ENCODE results near the gene WASHC4. TPM values are rescaled to one million over a fixed set of nuclear protein-coding genes. Genes with fewer than 3 reads are reported as not detected.

WASHC4 gene
- total RNA-seq, 1 experiment from 2014 or later: 25.5 TPM

GRCh38 chr12:105175397-105175990, 68.0 kb downstream of the WASHC4 start:
- no peaks in the 10 kb centered on the region for H3K9me2 ChIP-seq (ENCODE audit: insufficient read depth)
- H3K36me3 ChIP-seq (ENCODE audit: control insufficient read depth in 1 of 2, insufficient read depth in 2 of 2, low read length in 2 of 2): no peaks in the 10 kb centered on the region; a peak in 1 of 4 replicates
- no peak for ATAC-seq
- no peak overlapping the region for H2AFZ ChIP-seq (ENCODE audit: low read depth, low read length, poor library complexity, severe bottlenecking)
- no peaks in the 10 kb centered on the region for H3K27me3 ChIP-seq (ENCODE audit: insufficient read depth, low read length)
- no peak for DNase-seq (ENCODE audit: low read depth, low spot score)
- H3K4me1 ChIP-seq (ENCODE audit: control insufficient read depth in 1 of 2, insufficient read depth in 2 of 2, low read length in 2 of 2): no peaks in the 10 kb centered on the region
- BruUV-seq (replicated peaks): no TSS peak
- no peaks in the 10 kb centered on the region for H3K9me3 ChIP-seq (ENCODE audit: control insufficient read depth in 1 of 2, insufficient read depth in 1 of 2, low read depth in 1 of 2, low read length in 2 of 2)
- TF ChIP-seq TCF7L2 (IDR thresholded peaks at IDR 0.05; ENCODE audit: borderline replicate concordance, extremely low read depth, insufficient read depth, insufficient read length) (no peak), YY1 (IDR thresholded peaks at IDR 0.05; ENCODE audit: extremely low read depth, insufficient replicate concordance, low read depth, low read length) (no peak), FOSL1 (IDR thresholded peaks at IDR 0.05; ENCODE audit: low read depth) (no peak), EZH2phosphoT487 (IDR thresholded peaks at IDR 0.05; ENCODE audit: borderline replicate concordance) (no peak), CTCF (IDR thresholded peaks at IDR 0.05 in 2 of 3, conservative IDR thresholded peaks at IDR 0.05 in 1 of 3; ENCODE audit: borderline replicate concordance in 1 of 3, insufficient read depth in 1 of 3, low read depth in 2 of 3, low read length in 2 of 3) (no peak), CBX3 (IDR thresholded peaks at IDR 0.05; ENCODE audit: low read depth) (no peak), ELF1 (IDR thresholded peaks at IDR 0.05; ENCODE audit: borderline replicate concordance, low read depth) (no peak), POLR2AphosphoS5 (IDR thresholded peaks at IDR 0.05; ENCODE audit: low read depth, low read length) (no peak), RAD21 (IDR thresholded peaks at IDR 0.05; ENCODE audit: low read depth) (no peak), POLR2A (IDR thresholded peaks at IDR 0.05; ENCODE audit: borderline replicate concordance, extremely low read depth, insufficient read depth, insufficient read length) (no peak), SP1 (IDR thresholded peaks at IDR 0.05; ENCODE audit: low read depth) (no peak), MAX (IDR thresholded peaks at IDR 0.05) (no peak), EZH2 (IDR thresholded peaks at IDR 0.05) (no peak), ZFX (IDR thresholded peaks at IDR 0.05) (no peak)
- TF ChIP-seq, protein P1, sequence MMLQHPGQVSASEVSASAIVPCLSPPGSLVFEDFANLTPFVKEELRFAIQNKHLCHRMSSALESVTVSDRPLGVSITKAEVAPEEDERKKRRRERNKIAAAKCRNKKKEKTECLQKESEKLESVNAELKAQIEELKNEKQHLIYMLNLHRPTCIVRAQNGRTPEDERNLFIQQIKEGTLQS (IDR thresholded peaks at IDR 0.05): no peak
- ChIA-PET CTCF (no interaction called here), RAD21 (ENCODE audit: low non-redundant PET in 1 of 2, low total read pairs in 2 of 2, uncharacterized antibody in 2 of 2, unreplicated experiment in 2 of 2) (no interaction called here), POLR2A (no interaction called here)
- H3K4me3 ChIP-seq (replicated peaks in 1 of 2; ENCODE audit: low read depth in 1 of 2, low read length in 2 of 2): no peak overlapping the region
- no peaks in the 10 kb centered on the region for H3K79me2 ChIP-seq (ENCODE audit: insufficient read depth, low read length)
- H4K20me1 ChIP-seq (ENCODE audit: insufficient read depth): no peaks in the 10 kb centered on the region
- no peak overlapping the region for H3K9ac ChIP-seq (ENCODE audit: low read length)
- intact Hi-C loops (cut with micrococcal nuclease): no loop called here
- no peak overlapping the region for H3K4me2 ChIP-seq (ENCODE audit: low read length)
- H3K27ac ChIP-seq (ENCODE audit: low read depth, low read length): no peak overlapping the region

All from HCT116 (cell line).